ENCODE measurements around the gene LRMDA.

LRMDA gene

DNA sequence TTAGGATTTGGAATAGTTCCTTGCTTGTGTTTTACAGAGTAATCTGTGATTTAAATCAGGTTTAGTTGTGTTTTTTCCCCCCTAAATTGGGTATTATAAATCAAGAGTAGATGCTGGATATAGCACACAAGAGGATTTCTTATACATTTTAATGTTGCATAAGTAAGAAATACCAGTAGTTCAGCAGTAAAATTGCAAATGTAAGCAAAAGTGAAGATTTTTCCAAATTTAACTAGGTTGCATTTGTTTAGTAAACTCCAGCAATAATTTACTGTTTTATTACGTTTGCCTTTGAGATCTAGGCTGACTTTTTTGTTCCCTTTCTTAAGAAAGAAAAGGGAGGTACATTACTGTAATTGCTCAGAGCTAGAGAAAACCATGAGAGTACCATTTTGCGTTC lies 207.3 kb downstream of the LRMDA start:
- H3K27ac ChIP-seq = no peak overlapping the region
- TF ChIP-seq, protein P1, sequence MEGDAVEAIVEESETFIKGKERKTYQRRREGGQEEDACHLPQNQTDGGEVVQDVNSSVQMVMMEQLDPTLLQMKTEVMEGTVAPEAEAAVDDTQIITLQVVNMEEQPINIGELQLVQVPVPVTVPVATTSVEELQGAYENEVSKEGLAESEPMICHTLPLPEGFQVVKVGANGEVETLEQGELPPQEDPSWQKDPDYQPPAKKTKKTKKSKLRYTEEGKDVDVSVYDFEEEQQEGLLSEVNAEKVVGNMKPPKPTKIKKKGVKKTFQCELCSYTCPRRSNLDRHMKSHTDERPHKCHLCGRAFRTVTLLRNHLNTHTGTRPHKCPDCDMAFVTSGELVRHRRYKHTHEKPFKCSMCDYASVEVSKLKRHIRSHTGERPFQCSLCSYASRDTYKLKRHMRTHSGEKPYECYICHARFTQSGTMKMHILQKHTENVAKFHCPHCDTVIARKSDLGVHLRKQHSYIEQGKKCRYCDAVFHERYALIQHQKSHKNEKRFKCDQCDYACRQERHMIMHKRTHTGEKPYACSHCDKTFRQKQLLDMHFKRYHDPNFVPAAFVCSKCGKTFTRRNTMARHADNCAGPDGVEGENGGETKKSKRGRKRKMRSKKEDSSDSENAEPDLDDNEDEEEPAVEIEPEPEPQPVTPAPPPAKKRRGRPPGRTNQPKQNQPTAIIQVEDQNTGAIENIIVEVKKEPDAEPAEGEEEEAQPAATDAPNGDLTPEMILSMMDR (conservative IDR thresholded peaks at IDR 0.05) = no peak

DNA sequence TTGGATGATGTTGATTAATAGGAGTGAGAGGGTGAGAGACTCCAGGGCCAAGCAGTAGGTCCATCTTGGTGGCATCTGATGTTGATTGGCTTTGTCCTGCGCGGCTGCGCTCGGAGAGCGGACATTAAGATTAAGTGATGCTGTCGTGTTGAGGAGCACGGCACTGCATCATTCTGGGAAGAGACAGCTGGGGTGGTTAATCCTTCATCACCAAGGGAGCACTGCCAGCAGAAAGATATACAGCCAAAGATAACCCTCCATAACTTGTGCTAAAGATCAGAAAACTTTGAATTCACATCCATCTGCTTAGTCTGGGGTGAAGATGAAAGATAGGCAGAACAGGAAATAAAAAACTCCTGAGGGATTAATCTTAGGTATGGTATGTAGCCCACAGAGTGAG lies 208.3 kb downstream of the LRMDA start:
- no peak overlapping the region for H3K27ac ChIP-seq
- TF ChIP-seq, protein P1 (conservative IDR thresholded peaks at IDR 0.05) = no peak

DNA sequence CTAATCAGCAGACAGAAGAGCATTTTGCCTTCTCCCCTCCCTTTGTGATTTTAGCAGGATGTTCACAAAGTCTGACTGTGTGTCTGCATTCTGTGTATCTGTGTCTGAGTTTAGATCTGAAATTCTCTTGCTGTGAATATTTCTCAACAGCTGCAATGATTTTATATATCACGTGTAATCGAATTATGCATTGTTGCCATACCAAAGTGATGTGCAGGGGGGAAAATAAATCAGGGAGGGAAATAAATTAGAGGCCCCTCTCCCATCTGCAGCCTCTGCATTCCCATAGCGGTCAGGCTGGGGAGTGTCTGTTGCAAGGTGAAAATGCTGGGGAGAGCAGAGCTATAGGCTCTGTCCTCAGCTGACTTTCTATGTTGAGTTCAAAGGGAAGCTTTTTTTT lies 209.0 kb downstream of the LRMDA start:
- H3K27ac ChIP-seq = no peak overlapping the region
- TF ChIP-seq, protein P1 (conservative IDR thresholded peaks at IDR 0.05) = no peak

DNA sequence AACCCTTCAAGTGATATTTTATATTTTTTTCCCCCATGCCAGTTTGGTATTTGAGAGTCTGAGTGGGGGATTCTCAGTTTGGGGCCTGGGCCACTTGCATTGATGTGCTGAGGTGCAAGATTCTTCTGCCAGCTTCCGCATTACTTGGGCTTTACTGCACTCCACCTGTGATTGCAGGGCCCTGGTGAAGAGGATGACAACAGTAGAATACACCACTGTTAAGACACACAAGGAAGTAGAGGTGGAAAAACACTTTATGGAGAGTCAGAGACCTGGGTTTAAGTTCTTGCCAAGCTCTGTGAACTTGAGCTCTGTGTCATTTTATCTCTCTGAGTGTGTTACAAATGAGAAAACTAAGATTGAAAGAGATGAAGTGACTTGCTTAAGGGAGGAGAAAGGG lies 209.4 kb downstream of the LRMDA start:
- H3K27ac ChIP-seq = no peak overlapping the region
- TF ChIP-seq, protein P1 (conservative IDR thresholded peaks at IDR 0.05) = no peak

DNA sequence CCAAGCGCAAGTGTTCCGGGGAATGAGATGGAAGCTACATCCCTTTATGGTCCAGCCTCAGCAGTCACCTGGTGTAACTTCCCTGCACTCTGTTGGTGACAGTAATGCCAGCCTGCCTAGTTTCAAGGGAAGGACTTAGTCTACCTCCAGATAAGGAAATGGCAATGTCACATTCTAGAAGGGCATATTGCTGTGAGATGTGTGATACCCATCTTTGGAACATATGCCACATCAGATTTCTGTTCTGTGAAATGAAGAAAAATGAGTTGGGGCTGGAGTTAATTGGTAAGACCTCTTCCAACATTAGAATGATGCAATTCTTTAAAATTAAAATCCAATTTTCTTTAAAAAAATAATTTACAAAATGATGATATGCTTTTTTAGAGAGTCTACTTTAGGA lies 212.0 kb downstream of the LRMDA start:
- no peak overlapping the region for H3K27ac ChIP-seq
- TF ChIP-seq, protein P1 (conservative IDR thresholded peaks at IDR 0.05) = no peak

DNA sequence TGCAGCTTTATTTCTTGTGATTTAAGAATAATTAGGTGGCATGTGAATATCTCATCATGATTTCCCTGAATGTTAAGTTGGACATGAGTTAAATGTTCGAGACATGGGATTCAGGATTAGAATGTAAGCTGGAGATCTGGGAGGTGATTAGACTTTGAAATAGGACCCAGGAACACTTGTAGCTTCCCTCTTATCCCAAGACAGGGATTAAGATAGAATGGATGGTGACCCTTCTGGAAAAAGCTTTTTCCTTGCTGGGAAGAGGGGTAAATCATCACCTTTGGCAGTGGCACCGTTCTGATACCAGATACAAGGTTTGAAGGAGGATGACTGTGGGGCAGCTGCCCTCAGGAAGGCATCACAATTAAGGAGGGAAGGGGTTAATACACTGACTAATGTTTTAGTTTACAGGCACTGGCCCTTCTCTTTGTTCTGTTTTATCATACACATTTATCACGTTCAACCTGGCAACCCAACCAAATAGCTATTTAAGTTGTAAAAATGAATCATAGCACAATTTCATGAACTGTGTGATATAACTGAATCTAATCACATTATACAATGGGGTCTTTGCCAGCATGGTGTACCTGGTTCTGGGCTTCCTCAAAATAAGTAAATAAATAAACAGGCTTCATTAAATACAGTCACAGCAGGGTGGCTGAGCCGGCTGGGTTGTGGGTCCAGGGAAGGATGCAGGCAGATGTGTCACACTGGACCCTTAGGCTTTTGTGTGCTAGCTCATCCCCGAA lies 212.7 kb downstream of the LRMDA start:
- no peak overlapping the region for H3K27ac ChIP-seq
- TF ChIP-seq, protein P1 (conservative IDR thresholded peaks at IDR 0.05) = no peak

DNA sequence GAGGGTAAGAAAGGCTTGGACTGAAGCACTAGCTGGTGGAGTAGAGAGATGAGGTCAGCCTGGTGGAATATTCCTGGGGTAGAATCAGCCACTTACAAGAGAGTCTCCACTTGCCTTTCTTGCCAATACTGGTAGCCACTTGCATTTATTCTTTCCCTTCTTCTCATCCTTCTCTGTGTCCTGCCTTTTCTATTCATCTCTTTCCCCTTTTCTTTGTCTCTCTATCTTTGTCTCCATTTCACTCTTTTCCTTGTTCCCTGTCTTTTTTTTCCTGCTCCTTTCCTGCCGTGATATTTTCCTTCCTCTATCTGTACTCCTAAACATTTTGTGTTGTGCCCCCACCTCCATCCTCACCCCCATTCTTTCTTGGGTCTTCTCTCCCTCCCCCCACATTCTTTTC lies 214.3 kb downstream of the LRMDA start:
- TF ChIP-seq, protein P1 (conservative IDR thresholded peaks at IDR 0.05) = no peak
- H3K27ac ChIP-seq = no peak overlapping the region

All from VCaP (cell line).